Stimulated activated CD4-positive, alpha-beta T cell treated with anti-CD3 and anti-CD28 coated beads, Interleukin-12 subunit alpha, Interleukin-12 subunit beta, amount 100 ng/mL, for 24 hours (primary cell): ENCODE results near the gene SAP30BP.

Experiments used
- DNase-seq, 2 experiments: peaks; one replicate each; pipeline ENCODE4 v3.0.0-alpha.2; 2020; ENCODE audit warnings: low read depth in 2 of 2

Gene SAP30BP

GRCh38 chr17:75739174-75739573, 72.0 kb downstream of the SAP30BP start:
- DNase-seq: no peak

- no peak for DNase-seq
Measured at GRCh38 chr17:75739801-75740200, 72.7 kb downstream of the SAP30BP start.

GRCh38 chr17:75740215-75740614, 73.1 kb downstream of the SAP30BP start:
- no peak for DNase-seq

- DNase-seq: no peak
Measured at GRCh38 chr17:75740631-75741077, 73.5 kb downstream of the SAP30BP start.

- DNase-seq: no peak
Measured at GRCh38 chr17:75742337-75742736, 75.2 kb downstream of the SAP30BP start.

GRCh38 chr17:75743625-75744206, 76.6 kb downstream of the SAP30BP start:
- no peak for DNase-seq

- DNase-seq: no peak
Measured at GRCh38 chr17:75748706-75749105, 81.6 kb downstream of the SAP30BP start.

GRCh38 chr17:75749545-75750389, 82.6 kb downstream of the SAP30BP start:
- peak; percentile 75 to 89 for DNase-seq

- DNase-seq: no peak
Measured at GRCh38 chr17:75750661-75751423, 83.7 kb downstream of the SAP30BP start.

- DNase-seq: no peak
Measured at GRCh38 chr17:75751676-75752404, 84.7 kb downstream of the SAP30BP start.

GRCh38 chr17:75752405-75752709, 85.2 kb downstream of the SAP30BP start:
- DNase-seq: no peak

- DNase-seq: no peak
Measured at GRCh38 chr17:75752802-75753513, 85.8 kb downstream of the SAP30BP start.

GRCh38 chr17:75753514-75754377, 86.6 kb downstream of the SAP30BP start:
- DNase-seq: peak; percentile 44 to 62

- no peak for DNase-seq
Measured at GRCh38 chr17:75754378-75755204, 87.5 kb downstream of the SAP30BP start.

GRCh38 chr17:75755205-75755901, 88.2 kb downstream of the SAP30BP start:
- DNase-seq: no peak

- no peak for DNase-seq
Measured at GRCh38 chr17:75755990-75756389, 88.9 kb downstream of the SAP30BP start.

- no peak for DNase-seq
Measured at GRCh38 chr17:75756451-75757085, 89.4 kb downstream of the SAP30BP start.

GRCh38 chr17:75757086-75757681, 90.0 kb downstream of the SAP30BP start:
- no peak for DNase-seq
